ENCODE measurements around the gene DNALI1. TPM values are rescaled to one million over a fixed set of nuclear protein-coding genes. Genes with fewer than 3 reads are reported as not detected.

DNALI1 gene
- total and polyA plus RNA-seq, 2 of the 4 experiments (the other 2 are of a cell fraction): 9.1 to 10.1 TPM

DNA sequence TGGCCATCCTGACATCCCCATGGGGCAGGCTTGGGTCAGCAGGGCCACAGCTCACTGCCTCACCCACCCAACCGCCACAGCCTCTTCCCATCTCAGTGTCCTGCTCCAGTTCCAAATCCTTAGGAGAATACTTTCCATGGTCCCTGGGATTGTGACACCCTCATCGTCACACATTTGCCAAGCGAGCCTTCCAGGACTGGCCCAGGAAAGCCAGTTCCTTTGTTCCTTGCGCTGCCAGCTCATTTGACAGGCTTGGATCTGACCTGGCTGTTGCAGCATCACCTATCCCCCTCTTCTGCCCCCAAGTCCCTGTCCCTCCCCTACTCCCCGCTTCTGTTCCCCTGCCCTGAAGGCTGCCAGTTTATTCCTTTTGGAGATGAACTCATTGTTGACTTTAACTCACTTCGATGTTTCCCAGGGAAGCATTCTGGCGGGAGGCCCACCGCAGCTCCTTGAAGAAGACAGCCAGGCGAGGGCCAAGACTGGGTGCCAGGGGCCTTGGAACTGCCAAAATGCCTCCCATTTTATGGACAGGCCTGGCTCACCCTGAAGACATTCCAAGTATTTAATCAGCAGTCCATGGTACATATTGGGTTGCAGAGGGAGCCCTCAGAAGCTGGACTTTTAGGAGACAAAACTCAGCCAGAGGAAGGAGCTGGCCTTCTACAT, 49.2 kb downstream of the DNALI1 start:
- no peak overlapping the region for H2AK9ac ChIP-seq (replicated peaks; ENCODE audit: low read depth, low read length, poor library complexity)
- H3K36me3 ChIP-seq (ENCODE audit: control insufficient read depth, insufficient read depth, low read length): no peaks in the 10 kb centered on the region
- H3K18ac ChIP-seq (ENCODE audit: low read depth, low read length): no peak overlapping the region
- dilution Hi-C loops (cut with HindIII; ENCODE audit: low sequenced_read_pairs, unreplicated experiment) (no loop called here), intact Hi-C loops (cut with micrococcal nuclease) (loop anchor here (10.0 kb wide), 1 partner anchor 199 kb away; the partner anchor contains the start of genes C1orf122 and YRDC), in situ Hi-C loops (cut with MboI; ENCODE audit: low sequenced_read_pairs) (loop anchor here (5.0 to 25.0 kb wide), 2 partner anchors 66 to 1206 kb away; no protein-coding TSS in a partner anchor)
- H4K8ac ChIP-seq (ENCODE audit: low read depth in 2 of 2, low read length in 2 of 2): no peak overlapping the region
- no peak overlapping the region for H3K27ac ChIP-seq (ENCODE audit: insufficient read depth, low read length)
- no peak overlapping the region for H3K14ac ChIP-seq (replicated peaks; ENCODE audit: low read depth, low read length)
- no peaks in the 10 kb centered on the region for H3K9me1 ChIP-seq (ENCODE audit: insufficient read depth, low read length)
- no peak overlapping the region for H3K56ac ChIP-seq (ENCODE audit: extremely low read depth, insufficient read depth, low read length)
- no peak overlapping the region for H3K4me3 ChIP-seq (ENCODE audit: insufficient read depth, low read depth, low read length)
- ChIA-PET POLR2A (ENCODE audit: unreplicated experiment) (no interaction called here), CTCF (interaction anchor here (0.7 to 1.5 kb wide), 3 partner anchors 10 to 76 kb away, joined by 3 to 5 read pairs (median 3); partner anchors contain the start of gene GNL2)
- H3K23ac ChIP-seq (ENCODE audit: low read depth, low read length): no peak overlapping the region
- H4K5ac ChIP-seq (ENCODE audit: low read depth, low read length): no peak overlapping the region
- no peaks in the 10 kb centered on the region for H3K9me3 ChIP-seq (ENCODE audit: control insufficient read depth, insufficient read depth, low read length)
- H2BK120ac ChIP-seq (ENCODE audit: low read depth, low read length): no peak overlapping the region
- H3K4me1 ChIP-seq (ENCODE audit: control insufficient read depth, insufficient read depth, low read length): peaks cover 3% of the 10 kb centered on the region; the same call in 1 of the 2 replicates
- no peak overlapping the region for H2BK20ac ChIP-seq (ENCODE audit: low read depth, low read length)
- peaks cover 32% of the 10 kb centered on the region for H3K27me3 ChIP-seq (ENCODE audit: control insufficient read depth, insufficient read depth, low read length)
- H4K91ac ChIP-seq (ENCODE audit: insufficient read depth, low read depth, low read length): no peak overlapping the region
- peak; percentile 33 for ATAC-seq (ENCODE audit: low read depth)
- H2BK5ac ChIP-seq (ENCODE audit: low read depth, low read length, poor library complexity, severe bottlenecking): no peak overlapping the region
- no peak overlapping the region for H2AK5ac ChIP-seq (ENCODE audit: low read depth, low read length)
- H3K4ac ChIP-seq (ENCODE audit: low read depth, low read length): no peak overlapping the region
- DNase-seq: no peak
- BruUV-seq (replicated peaks): no TSS peak
- 68% methylated on average over 5 of the region's 9 CpGs; no CpG with 5 or more reads in 1 of the 2 experiments for WGBS, 2 experiments (ENCODE audit: extremely low coverage in 2 of 2, insufficient read length in 1 of 2)
- H3K79me1 ChIP-seq (ENCODE audit: low read depth in 1 of 2, low read length in 2 of 2): no peaks in the 10 kb centered on the region
- H3K4me2 ChIP-seq (ENCODE audit: low read depth, low read length): peak overlapping the region; percentile 42; the same call in 1 of the 2 replicates
- peak overlapping the region; percentile 55 for H2AFZ ChIP-seq (replicated peaks; ENCODE audit: low read length, poor library complexity)
- no peaks in the 10 kb centered on the region for H4K20me1 ChIP-seq (ENCODE audit: insufficient read depth, low read length)
- no peak overlapping the region for H3K9ac ChIP-seq (ENCODE audit: low read depth, low read length)
- no peak overlapping the region for H2BK15ac ChIP-seq (ENCODE audit: low read depth, low read length)
- TF ChIP-seq, protein P1, sequence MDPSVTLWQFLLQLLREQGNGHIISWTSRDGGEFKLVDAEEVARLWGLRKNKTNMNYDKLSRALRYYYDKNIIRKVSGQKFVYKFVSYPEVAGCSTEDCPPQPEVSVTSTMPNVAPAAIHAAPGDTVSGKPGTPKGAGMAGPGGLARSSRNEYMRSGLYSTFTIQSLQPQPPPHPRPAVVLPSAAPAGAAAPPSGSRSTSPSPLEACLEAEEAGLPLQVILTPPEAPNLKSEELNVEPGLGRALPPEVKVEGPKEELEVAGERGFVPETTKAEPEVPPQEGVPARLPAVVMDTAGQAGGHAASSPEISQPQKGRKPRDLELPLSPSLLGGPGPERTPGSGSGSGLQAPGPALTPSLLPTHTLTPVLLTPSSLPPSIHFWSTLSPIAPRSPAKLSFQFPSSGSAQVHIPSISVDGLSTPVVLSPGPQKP (IDR thresholded peaks at IDR 0.05; ENCODE audit: borderline replicate concordance, low read depth, low read length): no peak
- TF ChIP-seq, protein P2, sequence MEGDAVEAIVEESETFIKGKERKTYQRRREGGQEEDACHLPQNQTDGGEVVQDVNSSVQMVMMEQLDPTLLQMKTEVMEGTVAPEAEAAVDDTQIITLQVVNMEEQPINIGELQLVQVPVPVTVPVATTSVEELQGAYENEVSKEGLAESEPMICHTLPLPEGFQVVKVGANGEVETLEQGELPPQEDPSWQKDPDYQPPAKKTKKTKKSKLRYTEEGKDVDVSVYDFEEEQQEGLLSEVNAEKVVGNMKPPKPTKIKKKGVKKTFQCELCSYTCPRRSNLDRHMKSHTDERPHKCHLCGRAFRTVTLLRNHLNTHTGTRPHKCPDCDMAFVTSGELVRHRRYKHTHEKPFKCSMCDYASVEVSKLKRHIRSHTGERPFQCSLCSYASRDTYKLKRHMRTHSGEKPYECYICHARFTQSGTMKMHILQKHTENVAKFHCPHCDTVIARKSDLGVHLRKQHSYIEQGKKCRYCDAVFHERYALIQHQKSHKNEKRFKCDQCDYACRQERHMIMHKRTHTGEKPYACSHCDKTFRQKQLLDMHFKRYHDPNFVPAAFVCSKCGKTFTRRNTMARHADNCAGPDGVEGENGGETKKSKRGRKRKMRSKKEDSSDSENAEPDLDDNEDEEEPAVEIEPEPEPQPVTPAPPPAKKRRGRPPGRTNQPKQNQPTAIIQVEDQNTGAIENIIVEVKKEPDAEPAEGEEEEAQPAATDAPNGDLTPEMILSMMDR (conservative IDR thresholded peaks at IDR 0.05; ENCODE audit: low read depth, low read length): no peak
- TF ChIP-seq MXI1 (IDR thresholded peaks at IDR 0.05; ENCODE audit: borderline replicate concordance, low read depth, low read length): no peak
- TF ChIP-seq FOS (IDR thresholded peaks at IDR 0.05; ENCODE audit: low read depth, low read length): no peak
- TF ChIP-seq, protein P3, sequence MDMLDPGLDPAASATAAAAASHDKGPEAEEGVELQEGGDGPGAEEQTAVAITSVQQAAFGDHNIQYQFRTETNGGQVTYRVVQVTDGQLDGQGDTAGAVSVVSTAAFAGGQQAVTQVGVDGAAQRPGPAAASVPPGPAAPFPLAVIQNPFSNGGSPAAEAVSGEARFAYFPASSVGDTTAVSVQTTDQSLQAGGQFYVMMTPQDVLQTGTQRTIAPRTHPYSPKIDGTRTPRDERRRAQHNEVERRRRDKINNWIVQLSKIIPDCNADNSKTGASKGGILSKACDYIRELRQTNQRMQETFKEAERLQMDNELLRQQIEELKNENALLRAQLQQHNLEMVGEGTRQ (IDR thresholded peaks at IDR 0.05; ENCODE audit: low read depth, low read length): no peak
- no peak for TF ChIP-seq BHLHE40 (IDR thresholded peaks at IDR 0.05; ENCODE audit: low read depth, low read length)
- no peak for TF ChIP-seq POLR2A (IDR thresholded peaks at IDR 0.05; ENCODE audit: low read depth, low read length)
- no peak for TF ChIP-seq SMC3 (IDR thresholded peaks at IDR 0.05; ENCODE audit: low read depth, low read length)
- TF ChIP-seq NFE2L2 (IDR thresholded peaks at IDR 0.05; ENCODE audit: low read depth, low read length): no peak
- TF ChIP-seq CHD1 (IDR thresholded peaks at IDR 0.05; ENCODE audit: low read depth, low read length): no peak
- no peak for TF ChIP-seq RAD21 (IDR thresholded peaks at IDR 0.05; ENCODE audit: low read length)
- no peak for TF ChIP-seq CEBPB (IDR thresholded peaks at IDR 0.05; ENCODE audit: low read depth, low read length)
- TF ChIP-seq RFX5 (IDR thresholded peaks at IDR 0.05; ENCODE audit: low read depth, low read length): no peak
- no peak for TF ChIP-seq MAFK (IDR thresholded peaks at IDR 0.05; ENCODE audit: low read depth, low read length)
- no peak for TF ChIP-seq RCOR1 (IDR thresholded peaks at IDR 0.05; ENCODE audit: insufficient replicate concordance, low read length)

Data from IMR-90 (cell line).